Esophagus (tissue), 2 donors: ENCODE results near the gene TOM1L2. TPM values are rescaled to one million over a fixed set of nuclear protein-coding genes. Genes with fewer than 3 reads are reported as not detected.
A peak's percentile ranks its signal among the peaks of the same experiment; 100 is the strongest.
"Not testable (repeated sequence)": the region's sequence is repeated elsewhere in the genome, so short reads cannot be mapped to it uniquely, and the experiment has no call there.

Source experiments
- H3K27ac ChIP-seq, 2 donors: one replicate each; pipeline ENCODE4 v1.5.1; 2013; ENCODE audit warnings: low read depth in 2 of 2, mild to moderate bottlenecking in 2 of 2, inconsistent platforms in 1 of 2, low read length in 1 of 2, moderate library complexity in 1 of 2
- H3K27me3 ChIP-seq, 2 donors: one replicate each; pipeline ENCODE4 v1.6.1; 2013; ENCODE audit warnings: low read length in 2 of 2, control low read depth in 1 of 2, mild to moderate bottlenecking in 1 of 2; ENCODE audit not compliant: insufficient read depth in 2 of 2, control insufficient read depth in 1 of 2
- H3K36me3 ChIP-seq, 2 donors: one replicate each; pipeline ENCODE4 v1.6.1; 2013; ENCODE audit warnings: low read length in 1 of 2; ENCODE audit not compliant: control insufficient read depth in 2 of 2, insufficient read depth in 2 of 2
- H3K4me1 ChIP-seq, 2 donors: one replicate each; pipeline ENCODE4 v1.6.1; 2013; ENCODE audit warnings: low read length in 1 of 2; ENCODE audit not compliant: control insufficient read depth in 2 of 2, insufficient read depth in 2 of 2
- H3K4me3 ChIP-seq, 2 donors: one replicate each; pipeline ENCODE4 v1.5.1; 2013; ENCODE audit warnings: low read length in 2 of 2, mild to moderate bottlenecking in 2 of 2, low read depth in 1 of 2, moderate library complexity in 1 of 2
- H3K9me3 ChIP-seq, 2 donors: one replicate each; pipeline ENCODE4 v1.6.1; 2013; ENCODE audit warnings: mild to moderate bottlenecking in 2 of 2, low read depth in 1 of 2, low read length in 1 of 2, moderate library complexity in 1 of 2; ENCODE audit not compliant: control insufficient read depth in 2 of 2, insufficient read depth in 1 of 2
- WGBS, 2 donors: extraction: QIAGEN DNeasy Blood & Tissue Kit; methylation state at CpG; one replicate each; pipeline ENCODE4 v1.1.7; 2013; 5-methylcytosine and 5-hydroxymethylcytosine counted together
- polyA plus RNA-seq, 2 donors: library from polyadenylated mRNA; stranded (reverse); fragments of 200-250 nt; gene quantifications; one replicate each; pipeline ENCODE4 v1.2.3, GENCODE V29; 2013
- donor health status: healthy with polysubstance abuse.
- donor health status: Bipolar disorder and iron deficiency.

Gene TOM1L2
- polyA plus RNA-seq, 2 donors, result 49.9 to 83.2 TPM

DNA sequence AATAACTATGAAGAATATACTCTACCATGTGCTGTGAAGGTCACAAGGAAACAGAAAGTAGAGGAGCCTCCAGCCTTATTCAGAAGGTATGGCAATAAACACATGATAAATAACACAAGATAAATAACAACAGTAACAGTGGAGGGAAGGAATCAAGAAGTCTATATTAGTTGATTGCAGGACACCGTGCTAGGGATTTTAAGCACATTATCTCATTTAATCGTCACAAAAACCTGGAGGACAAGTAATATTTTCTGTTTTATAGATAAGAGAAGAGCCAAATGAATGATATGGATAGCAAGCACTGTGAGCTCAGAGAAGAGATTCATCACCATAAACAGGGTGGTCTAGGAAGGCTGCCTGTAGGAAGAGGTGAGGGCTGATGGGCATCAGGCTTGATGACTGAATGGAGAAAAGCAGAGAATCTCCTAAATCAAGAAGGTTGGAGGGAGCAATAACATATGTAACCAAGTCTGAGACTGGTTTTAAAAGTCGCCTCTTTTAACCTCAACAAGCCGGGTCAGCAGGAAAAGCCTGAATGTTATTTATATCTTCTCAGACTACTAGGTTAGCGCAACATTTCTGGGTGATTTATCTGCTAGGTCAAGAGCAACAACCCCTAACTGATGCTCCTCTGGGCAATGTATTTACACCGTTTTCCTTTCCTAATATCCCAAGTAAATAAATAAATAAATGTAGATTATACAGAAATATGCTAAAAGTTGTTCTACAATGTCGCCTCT lies 8.3 kb downstream of the TOM1L2 start:
- Histone ChIP-seq H3K4me1 (peaks cover 4 to 12% of the 10 kb centered on the region in 2 donors), H3K27ac (no peak overlapping the region), H3K4me3 (no peak overlapping the region), H3K27me3 (no peaks in the 10 kb centered on the region), H3K9me3 (no peaks in the 10 kb centered on the region), H3K36me3 (no peaks in the 10 kb centered on the region)
- WGBS, 2 donors, result 77 to 82% methylated on average over 7 of the region's 7 CpGs

- H3K4me1 ChIP-seq, result peaks cover 4 to 12% of the 10 kb centered on the region in 2 donors
- WGBS, 2 donors, result 81 to 82% methylated on average over 4 of the region's 4 CpGs
Observed at GRCh38 chr17:17963066-17963465, 9.1 kb downstream of the TOM1L2 start.

GRCh38 chr17:17960500-17961030 lies 11.6 kb downstream of the TOM1L2 start:
- no peaks in the 10 kb centered on the region for H3K9me3 ChIP-seq
- peak overlapping the region; percentile 62 to 85 for H3K27ac ChIP-seq
- no peak overlapping the region for H3K4me3 ChIP-seq
- peaks cover 0 to 7% of the 10 kb centered on the region in 2 donors for H3K36me3 ChIP-seq
- H3K4me1 ChIP-seq, result peaks cover 6 to 11% of the 10 kb centered on the region in 2 donors
- WGBS, 2 donors, result 76 to 85% methylated on average over 5 of the region's 5 CpGs
- H3K27me3 ChIP-seq, result no peaks in the 10 kb centered on the region

More at GRCh38 chr17:17963066-17963465, 9.1 kb downstream of the TOM1L2 start:
- Histone ChIP-seq H3K36me3 (no peaks in the 10 kb centered on the region), H3K27me3 (no peaks in the 10 kb centered on the region), H3K9me3 (no peaks in the 10 kb centered on the region), H3K4me3 (no peak overlapping the region), H3K27ac (no peak overlapping the region)

DNA sequence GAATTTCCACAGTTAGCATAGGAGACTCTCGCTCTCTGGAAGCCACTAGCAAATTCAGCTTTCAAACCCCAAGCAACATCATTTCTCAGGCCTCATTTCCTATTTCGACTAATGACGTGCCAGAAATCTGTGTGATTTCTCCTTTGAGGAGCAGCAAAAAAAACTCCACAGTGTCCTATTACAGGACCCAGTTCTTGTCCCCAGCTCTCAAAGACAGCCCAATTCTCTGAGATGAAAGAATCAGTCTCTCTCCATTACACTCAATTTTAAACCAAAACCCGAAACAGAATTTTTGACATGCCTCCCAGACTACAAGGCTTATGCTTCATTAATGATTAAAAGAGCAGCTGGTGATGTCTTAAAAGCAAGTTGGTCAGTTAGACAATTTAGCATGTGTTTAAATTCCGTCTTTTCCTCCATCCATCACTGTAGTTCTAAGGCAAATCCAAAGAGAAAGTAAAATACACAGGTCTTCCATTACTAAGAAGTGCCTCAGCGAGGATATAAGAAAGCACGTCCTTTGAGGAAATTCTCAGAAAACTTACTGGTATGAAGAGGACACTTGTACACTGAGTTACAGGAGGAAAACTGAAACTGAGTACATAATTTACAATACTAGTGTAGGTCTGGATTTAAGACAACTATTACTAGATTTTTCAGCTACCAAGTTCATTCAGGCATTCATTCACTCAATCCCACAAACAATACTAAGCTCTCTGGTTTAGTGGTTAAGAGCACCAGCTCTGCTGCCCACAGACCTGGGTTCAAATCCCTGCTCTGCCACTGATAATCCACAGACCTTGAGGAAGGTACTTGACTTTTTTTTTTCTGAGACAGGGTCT lies 12.5 kb downstream of the TOM1L2 start:
- H3K9me3 ChIP-seq, result no peaks in the 10 kb centered on the region
- H3K27ac ChIP-seq, result peak overlapping the region; percentile 85 to 86
- peaks cover 6 to 11% of the 10 kb centered on the region in 2 donors for H3K4me1 ChIP-seq
- H3K4me3 ChIP-seq, result peak overlapping the region in 1 of 2 donors; percentile 7
- no peaks in the 10 kb centered on the region for H3K27me3 ChIP-seq
- WGBS, 2 donors, result 25 to 31% methylated on average over 7 of the region's 7 CpGs
- peaks cover 0 to 9% of the 10 kb centered on the region in 2 donors for H3K36me3 ChIP-seq

DNA sequence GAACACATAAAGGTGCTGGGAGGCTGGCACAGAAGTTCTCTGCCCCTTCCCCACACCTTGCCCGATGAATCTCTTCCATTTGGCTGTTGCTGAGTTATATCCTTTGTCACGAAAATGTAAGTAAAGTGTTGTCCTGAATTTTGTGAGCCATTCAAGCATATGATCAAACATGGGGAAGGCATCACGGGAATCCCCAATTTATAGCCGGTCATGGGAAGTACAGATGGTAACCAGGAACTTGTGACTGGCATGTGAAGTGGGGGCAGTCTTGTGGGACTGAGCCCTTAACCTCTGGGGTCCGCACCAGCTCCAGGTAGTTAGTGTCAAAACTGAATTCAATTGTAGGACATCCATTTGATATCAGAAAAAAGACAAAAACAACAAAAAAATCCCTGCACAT lies 13.2 kb downstream of the TOM1L2 start:
- WGBS, 2 donors, result 71 to 72% methylated on average over 5 of the region's 5 CpGs
- no peak overlapping the region for H3K4me3 ChIP-seq

DNA sequence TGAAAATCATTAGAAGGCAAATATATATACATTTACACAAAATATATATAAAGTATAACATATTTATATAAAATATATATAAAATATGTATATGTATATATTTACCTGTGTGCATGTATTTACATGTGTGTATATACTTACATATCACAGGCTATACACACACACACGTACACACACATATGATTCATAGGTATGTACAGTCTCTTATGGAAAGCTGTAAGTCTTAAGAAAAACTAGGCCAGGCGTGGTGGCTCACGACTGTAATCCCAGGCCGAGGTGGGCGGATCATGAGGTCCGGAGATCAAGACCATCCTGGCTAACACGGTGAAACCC lies 14.7 kb downstream of the TOM1L2 start:
- Histone ChIP-seq H3K27ac (peak overlapping the region; percentile 85 to 86), H3K27me3 (no peaks in the 10 kb centered on the region), H3K36me3 (peaks cover 0 to 13% of the 10 kb centered on the region in 2 donors), H3K4me1 (peaks cover 6 to 11% of the 10 kb centered on the region in 2 donors), H3K9me3 (no peaks in the 10 kb centered on the region), H3K4me3 (no peak overlapping the region)
- WGBS, 2 donors, result 65 to 71% methylated on average over 7 of the region's 7 CpGs

More for the DNA sequence above, 13.2 kb downstream of the TOM1L2 start:
- Histone ChIP-seq H3K27me3 (no peaks in the 10 kb centered on the region), H3K9me3 (no peaks in the 10 kb centered on the region), H3K4me1 (peaks cover 6 to 11% of the 10 kb centered on the region in 2 donors), H3K27ac (peak overlapping the region; percentile 85 to 86), H3K36me3 (peaks cover 0 to 9% of the 10 kb centered on the region in 2 donors)

- H3K27me3 ChIP-seq, H3K4me3 ChIP-seq, H3K27ac ChIP-seq, H3K9me3 ChIP-seq: not testable (repeated sequence)
- 97 to 98% methylated on average over 12 of the region's 12 CpGs for WGBS, 2 donors
- Histone ChIP-seq H3K36me3 (peaks cover 0 to 13% of the 10 kb centered on the region in 2 donors), H3K4me1 (peaks cover 8 to 15% of the 10 kb centered on the region in 2 donors)
Observed at GRCh38 chr17:17955790-17956341, 16.3 kb downstream of the TOM1L2 start.

GRCh38 chr17:17954079-17954478 lies 18.1 kb downstream of the TOM1L2 start:
- Histone ChIP-seq H3K9me3 (no peaks in the 10 kb centered on the region), H3K4me3 (no peak overlapping the region), H3K36me3 (peaks cover 0 to 13% of the 10 kb centered on the region in 2 donors), H3K4me1 (peaks cover 4 to 18% of the 10 kb centered on the region in 2 donors), H3K27ac (no peak overlapping the region), H3K27me3 (no peaks in the 10 kb centered on the region)
- WGBS, 2 donors, result 95 to 98% methylated on average over 3 of the region's 3 CpGs

- WGBS, 2 donors, result 95 to 97% methylated on average over 3 of the region's 3 CpGs
- Histone ChIP-seq H3K4me3 (no peak overlapping the region), H3K9me3 (no peaks in the 10 kb centered on the region), H3K27ac (no peak overlapping the region), H3K27me3 (no peaks in the 10 kb centered on the region), H3K36me3 (peaks cover 0 to 13% of the 10 kb centered on the region in 2 donors), H3K4me1 (peaks cover 9 to 16% of the 10 kb centered on the region in 2 donors)
Observed at GRCh38 chr17:17952691-17953090, 19.5 kb downstream of the TOM1L2 start.
